VCaP (cell line): Measurements from ENCODE around the gene SELENOO.

Experiments
- H3K27ac ChIP-seq: fragments of 450-650 bp; 2 replicates; pipeline ENCODE4 v1.5.1; 2017
- CTCF ChIP-seq: fragments of 450-650 bp; conservative IDR thresholded peaks from 2 replicates; pipeline ENCODE4 v1.5.1; 2017; ENCODE audit warnings: mild to moderate bottlenecking, moderate library complexity

The SELENOO gene

GRCh38 chr22:50255607-50256006, 54.8 kb downstream of the SELENOO start:
- TF ChIP-seq CTCF = no peak

DNA sequence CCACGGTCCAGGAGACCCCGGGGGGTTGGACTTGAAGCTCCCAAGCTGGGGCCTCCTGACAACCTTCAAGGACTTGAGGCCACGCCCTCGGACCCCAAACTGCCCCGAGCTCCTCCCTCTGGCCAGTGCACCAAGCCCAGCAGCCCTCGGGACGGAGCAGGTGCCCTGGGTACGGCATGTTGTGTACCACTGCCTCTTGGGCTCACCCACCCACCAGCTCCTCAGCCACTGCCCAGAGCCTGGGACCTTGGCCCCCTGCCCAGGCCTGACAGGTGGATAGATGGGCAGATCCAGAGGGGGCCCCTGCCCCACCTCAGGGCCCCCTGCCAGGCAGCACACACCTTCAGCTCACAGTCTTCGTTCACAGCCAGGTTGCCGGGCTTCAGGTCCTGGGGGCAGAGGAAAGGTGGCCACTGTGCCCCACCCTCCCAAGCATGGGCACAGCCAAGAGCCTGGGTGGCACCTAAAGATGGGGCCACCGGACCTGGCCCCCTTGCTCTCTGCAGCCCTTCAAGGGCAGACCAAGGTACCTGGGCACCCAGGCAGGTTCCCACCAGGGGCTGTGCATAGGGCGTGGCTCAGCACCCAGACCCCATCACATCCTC, 55.5 kb downstream of the SELENOO start:
- no peak for TF ChIP-seq CTCF
- H3K27ac ChIP-seq = no peak overlapping the region

More at GRCh38 chr22:50255607-50256006, 54.8 kb downstream of the SELENOO start:
- H3K27ac ChIP-seq = no peak overlapping the region

DNA sequence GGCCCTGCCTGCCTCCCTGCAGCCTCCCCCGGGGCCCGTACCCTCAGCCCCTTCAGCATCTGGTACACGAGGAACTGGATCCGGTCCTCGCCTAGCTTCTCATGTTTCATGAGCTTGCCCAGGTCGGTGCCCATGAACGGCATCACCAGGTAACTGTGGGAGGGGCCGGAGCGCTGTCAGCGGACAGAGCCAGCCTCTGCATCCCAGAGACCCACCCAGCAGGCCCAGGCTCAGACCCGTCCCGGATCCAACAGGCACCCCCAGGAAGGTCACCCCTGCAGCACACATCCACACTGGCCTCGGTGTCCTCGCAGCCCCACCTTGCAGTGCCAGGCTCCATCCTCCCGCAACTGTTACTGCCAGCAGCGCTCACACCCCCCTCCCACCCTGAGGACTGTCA, 56.2 kb downstream of the SELENOO start:
- no peak for TF ChIP-seq CTCF
- H3K27ac ChIP-seq = no peak overlapping the region

- no peak for TF ChIP-seq CTCF
- peak overlapping the region; percentile 85; the same call in 1 of the 2 replicates for H3K27ac ChIP-seq
Measured at GRCh38 chr22:50257451-50258360, 56.9 kb downstream of the SELENOO start.

DNA sequence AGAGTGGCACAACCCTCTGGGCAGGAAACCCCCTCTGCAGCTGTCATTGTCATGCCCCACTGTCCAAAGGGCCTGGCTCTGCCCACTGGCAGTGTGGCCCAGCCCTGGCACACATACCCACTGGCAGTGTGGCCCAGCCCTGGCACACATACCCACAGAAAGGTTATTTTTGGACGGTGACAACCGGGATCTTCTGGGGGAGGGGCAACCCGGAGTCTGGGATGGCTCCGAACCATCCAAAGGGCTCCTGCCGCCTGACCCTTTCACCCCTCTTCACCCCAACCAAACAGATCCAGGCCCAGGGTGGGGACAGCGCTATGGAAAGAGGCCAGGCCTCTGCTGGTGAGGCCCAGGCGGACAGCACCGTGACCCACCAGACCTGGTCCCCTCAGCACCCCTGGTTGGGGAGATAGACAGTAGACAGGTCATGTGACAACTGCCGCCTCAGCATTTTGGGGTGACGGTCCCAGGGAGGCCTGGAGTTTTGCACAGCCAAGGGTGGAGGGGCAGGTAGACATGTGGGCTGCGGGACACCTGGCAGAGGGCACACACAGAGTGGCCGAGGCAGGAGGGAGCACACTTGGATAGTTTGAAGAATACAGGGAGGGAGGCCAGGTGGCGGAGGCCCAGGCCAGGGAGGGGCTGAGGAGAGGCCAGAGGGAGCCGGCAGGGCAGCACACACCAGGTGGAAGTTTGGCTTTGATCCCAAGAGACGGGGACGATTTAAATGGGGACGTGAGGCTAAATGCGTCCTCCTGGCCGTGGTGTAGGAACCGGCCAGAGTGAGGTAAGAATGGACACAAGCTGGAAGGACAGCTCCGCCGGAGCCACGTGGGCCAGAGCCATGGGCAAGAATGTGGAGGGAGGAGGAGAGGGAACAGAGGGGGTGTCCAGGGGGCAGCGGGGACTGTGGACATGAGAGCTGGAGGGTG, 57.8 kb downstream of the SELENOO start:
- H3K27ac ChIP-seq = peak overlapping the region; percentile 85; the same call in 1 of the 2 replicates
- no peak for TF ChIP-seq CTCF

DNA sequence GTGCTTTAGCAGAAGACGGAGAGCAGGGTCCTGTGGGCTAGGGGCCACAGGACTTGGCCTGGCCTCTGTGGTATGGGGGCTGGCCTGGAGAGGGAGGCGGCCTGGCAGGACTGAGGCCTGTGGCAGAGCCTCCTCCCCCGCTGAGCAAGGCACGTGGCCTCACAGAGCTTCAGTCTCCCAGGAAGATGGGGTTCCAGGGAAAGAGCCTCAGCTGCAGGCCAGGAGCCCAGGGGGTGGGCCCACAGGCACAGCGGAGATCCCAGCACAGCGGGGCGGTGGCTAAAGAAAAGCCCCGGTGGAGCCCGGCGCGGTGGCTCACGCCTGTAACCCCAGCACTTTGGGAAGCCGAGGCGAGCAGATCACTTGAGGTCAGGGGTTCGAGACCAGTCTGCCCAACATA, 58.5 kb downstream of the SELENOO start:
- no peak for TF ChIP-seq CTCF
- H3K27ac ChIP-seq = peak overlapping the region; percentile 85

GRCh38 chr22:50260434-50260800, 59.6 kb downstream of the SELENOO start:
- no peak for TF ChIP-seq CTCF
- H3K27ac ChIP-seq = peak overlapping the region; percentile 85
